Breast epithelium (tissue), 3 donors: ENCODE results near the gene CDH4.

Experiments used
- POLR2A ChIP-seq: fragments of 450-650 bp; IDR thresholded peaks from one replicate; pipeline ENCODE4 v1.6.1; 2016; ENCODE audit warnings: antibody characterized with exemption, mild to moderate bottlenecking, moderate library complexity
- TF ChIP-seq, protein P1 (sequence below), 3 donors: fragments of 450-650 bp; IDR thresholded peaks; one replicate each; pipeline ENCODE4 v1.5.1; 2016 to 2017; ENCODE audit warnings: antibody characterized with exemption in 3 of 3, mild to moderate bottlenecking in 3 of 3, moderate library complexity in 3 of 3

DNA sequence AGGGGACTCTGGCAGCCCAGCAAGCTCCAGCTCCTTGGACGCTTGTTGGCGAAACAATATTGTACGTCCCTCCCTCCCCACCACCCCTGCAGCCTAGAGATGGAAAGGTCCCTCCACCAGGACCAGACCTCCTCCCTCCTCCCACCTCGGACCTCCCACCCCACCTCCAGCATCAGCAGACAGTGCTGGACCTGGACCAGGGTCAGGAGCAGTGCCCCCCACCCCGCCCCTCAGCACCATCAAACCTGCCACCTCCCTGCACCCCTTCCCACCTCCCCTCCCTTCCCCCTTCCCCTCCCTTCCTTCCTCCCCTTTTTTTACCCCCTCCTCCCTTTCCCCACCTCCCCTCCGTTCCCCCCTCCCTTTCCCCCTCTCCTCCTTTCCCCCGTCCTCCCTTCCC is 715.2 kb downstream of the CDH4 start:
- TF ChIP-seq, protein P1, sequence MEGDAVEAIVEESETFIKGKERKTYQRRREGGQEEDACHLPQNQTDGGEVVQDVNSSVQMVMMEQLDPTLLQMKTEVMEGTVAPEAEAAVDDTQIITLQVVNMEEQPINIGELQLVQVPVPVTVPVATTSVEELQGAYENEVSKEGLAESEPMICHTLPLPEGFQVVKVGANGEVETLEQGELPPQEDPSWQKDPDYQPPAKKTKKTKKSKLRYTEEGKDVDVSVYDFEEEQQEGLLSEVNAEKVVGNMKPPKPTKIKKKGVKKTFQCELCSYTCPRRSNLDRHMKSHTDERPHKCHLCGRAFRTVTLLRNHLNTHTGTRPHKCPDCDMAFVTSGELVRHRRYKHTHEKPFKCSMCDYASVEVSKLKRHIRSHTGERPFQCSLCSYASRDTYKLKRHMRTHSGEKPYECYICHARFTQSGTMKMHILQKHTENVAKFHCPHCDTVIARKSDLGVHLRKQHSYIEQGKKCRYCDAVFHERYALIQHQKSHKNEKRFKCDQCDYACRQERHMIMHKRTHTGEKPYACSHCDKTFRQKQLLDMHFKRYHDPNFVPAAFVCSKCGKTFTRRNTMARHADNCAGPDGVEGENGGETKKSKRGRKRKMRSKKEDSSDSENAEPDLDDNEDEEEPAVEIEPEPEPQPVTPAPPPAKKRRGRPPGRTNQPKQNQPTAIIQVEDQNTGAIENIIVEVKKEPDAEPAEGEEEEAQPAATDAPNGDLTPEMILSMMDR (IDR thresholded peaks at IDR 0.05) = no peak
- TF ChIP-seq POLR2A = no peak
